ENCODE data around the gene UBQLN4.
"Not testable (repeated sequence)": the region's sequence is repeated elsewhere in the genome, so short reads cannot be mapped to it uniquely, and the experiment has no call there.

The UBQLN4 gene

GRCh38 chr1:156080863-156081179, 27.2 kb upstream of the UBQLN4 start:
- no peak for DNase-seq

GRCh38 chr1:156080241-156080862, 26.8 kb upstream of the UBQLN4 start:
- no peak for DNase-seq

- no peak for DNase-seq
Measured at GRCh38 chr1:156079762-156080161, 26.2 kb upstream of the UBQLN4 start.

- DNase-seq: no peak
Measured at GRCh38 chr1:156078728-156079127, 25.1 kb upstream of the UBQLN4 start.

GRCh38 chr1:156077430-156077760, 23.8 kb upstream of the UBQLN4 start:
- DNase-seq: no peak

GRCh38 chr1:156076609-156077429, 23.2 kb upstream of the UBQLN4 start:
- no peak for DNase-seq

- DNase-seq: no peak
Measured at GRCh38 chr1:156075775-156076204, 22.2 kb upstream of the UBQLN4 start.

- no peak for DNase-seq
Measured at GRCh38 chr1:156075162-156075561, 21.6 kb upstream of the UBQLN4 start.

GRCh38 chr1:156074661-156075060, 21.1 kb upstream of the UBQLN4 start:
- DNase-seq: no peak

GRCh38 chr1:156073740-156074139, 20.1 kb upstream of the UBQLN4 start:
- no peak for DNase-seq

- no peak for DNase-seq
Measured at GRCh38 chr1:156073110-156073687, 19.6 kb upstream of the UBQLN4 start.

- DNase-seq: no peak
Measured at GRCh38 chr1:156072251-156072650, 18.7 kb upstream of the UBQLN4 start.

GRCh38 chr1:156071332-156071816, 17.8 kb upstream of the UBQLN4 start:
- DNase-seq: not testable (repeated sequence)

- DNase-seq: no peak
Measured at GRCh38 chr1:156070548-156070947, 16.9 kb upstream of the UBQLN4 start.

GRCh38 chr1:156069490-156070455, 16.2 kb upstream of the UBQLN4 start:
- no peak for DNase-seq

GRCh38 chr1:156067262-156067661, 13.7 kb upstream of the UBQLN4 start:
- DNase-seq: no peak

GRCh38 chr1:156065871-156066270, 12.3 kb upstream of the UBQLN4 start:
- DNase-seq: no peak

- DNase-seq: no peak
Measured at GRCh38 chr1:156065212-156065611, 11.6 kb upstream of the UBQLN4 start.

GRCh38 chr1:156064615-156065014, 11.0 kb upstream of the UBQLN4 start:
- DNase-seq: no peak

- DNase-seq: no peak
Measured at GRCh38 chr1:156063997-156064285, 10.3 kb upstream of the UBQLN4 start.

- no peak for DNase-seq
Measured at GRCh38 chr1:156062189-156062588, 8.6 kb upstream of the UBQLN4 start.

- DNase-seq: no peak
Measured at GRCh38 chr1:156060937-156061636, 7.5 kb upstream of the UBQLN4 start, which contains the start of gene RAB25. RAB25 (plus strand) TSS chr1:156061160; CDS start chr1:156061401, 241 bp downstream.

All from activated T-cell treated with anti-CD3 and anti-CD28 coated beads, Interleukin-2, amount 50 U/mL, for 1 hour (primary cell).